GM12892 (cell line): ENCODE data around the gene KERA.
"Not testable (repeated sequence)": the region's sequence is repeated elsewhere in the genome, so short reads cannot be mapped to it uniquely, and the experiment has no call there.

Experiments
- DNase-seq: peaks from one replicate; pipeline ENCODE4 v3.0.0; 2011; ENCODE audit not compliant: insufficient read length
- FAIRE-seq: peaks from 2 replicates; lab custom pipeline; 2011; peaks lifted over from hg19 to GRCh38; lab: Jason Lieb, UNC
- POLR2A ChIP-seq: IDR thresholded peaks from 2 replicates; pipeline ENCODE4 v1.6.1; 2011; ENCODE audit warnings: low read depth, low read length, control low read depth
- POLR2AphosphoS5 ChIP-seq: IDR thresholded peaks from 2 replicates; pipeline ENCODE4 v1.6.1; 2011; ENCODE audit warnings: low read depth, low read length, control low read depth
- TAF1 ChIP-seq: IDR thresholded peaks from 2 replicates; pipeline ENCODE4 v1.6.1; 2011; ENCODE audit warnings: low read depth, mild to moderate bottlenecking, control low read depth, low read length, borderline replicate concordance

KERA gene

DNA sequence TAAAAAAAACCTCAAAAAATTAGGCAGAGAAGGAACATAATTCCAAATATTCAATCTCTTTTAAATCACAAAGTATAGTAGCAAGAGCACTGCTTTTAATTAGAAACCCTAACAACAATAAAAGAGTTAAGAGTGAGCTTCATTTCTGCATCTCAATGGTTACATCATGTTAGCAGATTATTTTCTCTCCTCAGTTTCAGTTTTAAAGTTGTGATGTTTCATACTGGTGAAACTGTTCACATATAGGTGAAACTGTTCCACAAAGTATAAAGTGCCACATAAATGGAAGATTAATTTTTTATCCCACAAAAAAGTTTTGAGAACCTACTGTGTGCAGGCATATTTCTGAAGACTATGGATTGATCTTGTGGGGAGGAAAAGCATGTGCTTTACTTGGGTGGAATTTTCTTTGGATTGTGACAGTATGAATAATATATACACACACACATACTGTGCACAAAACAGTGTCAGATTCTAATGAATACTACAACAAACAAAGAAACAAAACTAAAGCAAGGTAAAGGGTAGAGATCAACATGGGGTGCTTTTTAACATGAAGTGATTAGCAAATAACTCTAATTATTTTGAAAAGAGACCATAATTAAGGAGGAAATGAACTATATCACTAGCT, 36.3 kb upstream of the KERA start:
- no peak for DNase-seq
- TF ChIP-seq POLR2AphosphoS5: no peak
- no peak for TF ChIP-seq TAF1
- TF ChIP-seq POLR2A: no peak
- no peak for FAIRE-seq

DNA sequence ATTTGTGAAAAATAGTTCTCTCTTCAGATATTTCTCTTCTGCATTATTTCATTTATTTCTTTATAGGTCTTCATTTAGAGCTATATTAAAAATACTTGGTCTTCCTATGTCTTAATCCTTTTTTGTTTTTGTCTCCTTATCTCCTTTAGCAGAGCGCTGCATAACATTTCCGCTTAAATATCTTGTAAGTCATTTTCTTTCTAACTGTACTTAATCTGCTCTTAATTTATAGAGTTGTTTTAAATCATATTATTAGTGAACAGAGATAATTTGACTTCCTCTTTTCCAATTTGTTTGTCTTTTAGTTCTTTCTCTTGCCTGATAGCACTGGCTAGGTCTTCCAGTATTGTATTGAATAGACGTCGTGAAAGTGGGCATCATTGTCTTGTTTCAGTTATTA, 35.5 kb upstream of the KERA start:
- FAIRE-seq: no peak
- no peak for DNase-seq
- no peak for TF ChIP-seq POLR2AphosphoS5
- no peak for TF ChIP-seq POLR2A

DNA sequence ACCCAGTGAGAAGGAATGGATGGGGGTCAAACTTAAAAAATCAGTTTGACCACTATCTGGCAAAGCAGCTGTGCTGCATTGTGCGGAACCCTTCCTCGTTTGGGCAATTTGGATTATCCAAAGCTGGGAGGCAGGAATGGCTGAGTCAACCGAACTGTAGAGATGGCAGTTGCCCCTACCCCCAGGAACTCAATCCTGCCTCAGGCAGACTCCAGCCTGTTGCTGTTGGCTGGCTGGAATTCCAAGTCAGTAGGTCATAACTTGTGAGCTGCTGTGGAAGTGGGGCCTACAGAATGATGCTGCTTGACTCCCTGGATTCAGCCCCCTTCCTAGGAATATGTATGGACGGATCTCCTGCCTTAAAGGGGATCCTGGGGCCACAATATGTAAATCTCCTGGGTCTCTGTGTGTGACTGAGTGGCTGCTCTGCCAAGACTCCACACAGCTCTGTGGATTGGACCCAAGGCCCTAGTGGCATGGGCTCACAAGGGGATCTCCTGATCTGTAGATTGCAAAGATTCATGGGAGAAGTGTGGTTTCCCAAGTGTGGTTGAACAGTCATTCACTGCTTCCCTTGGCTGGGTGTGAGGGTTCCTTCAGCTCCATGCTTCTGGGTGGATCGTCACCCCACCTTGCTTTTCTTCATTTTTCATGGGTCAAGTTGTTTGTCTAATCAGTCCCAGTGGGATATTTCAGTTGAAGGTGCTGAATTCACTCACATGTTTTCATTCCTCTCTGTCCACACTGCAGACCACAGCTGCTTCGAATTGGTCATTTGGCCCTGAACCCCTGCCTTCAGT, 34.3 kb upstream of the KERA start:
- DNase-seq (no peak), FAIRE-seq (no peak)
- no peak for TF ChIP-seq TAF1
- no peak for TF ChIP-seq POLR2AphosphoS5
- TF ChIP-seq POLR2A: no peak

DNA sequence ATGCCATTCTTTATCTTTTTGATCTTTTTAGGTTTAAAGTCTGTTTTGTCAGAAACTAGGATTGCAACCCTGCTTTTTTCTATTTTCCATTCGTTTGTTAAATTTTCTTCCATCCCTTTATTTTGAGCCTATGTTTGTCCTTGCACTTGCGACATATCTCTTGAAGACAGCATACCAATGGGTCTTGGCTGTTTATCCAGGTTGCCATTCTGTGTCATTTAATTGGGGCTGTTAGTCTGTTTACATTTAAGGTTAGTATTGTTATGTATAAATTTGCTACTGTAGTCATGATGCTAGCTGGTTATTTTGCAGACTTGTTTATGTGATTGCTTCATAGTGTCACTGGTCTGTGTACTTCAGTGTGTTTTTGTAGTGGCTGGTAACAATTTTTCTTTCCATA, 32.1 kb upstream of the KERA start:
- DNase-seq, FAIRE-seq: not testable (repeated sequence)

DNA sequence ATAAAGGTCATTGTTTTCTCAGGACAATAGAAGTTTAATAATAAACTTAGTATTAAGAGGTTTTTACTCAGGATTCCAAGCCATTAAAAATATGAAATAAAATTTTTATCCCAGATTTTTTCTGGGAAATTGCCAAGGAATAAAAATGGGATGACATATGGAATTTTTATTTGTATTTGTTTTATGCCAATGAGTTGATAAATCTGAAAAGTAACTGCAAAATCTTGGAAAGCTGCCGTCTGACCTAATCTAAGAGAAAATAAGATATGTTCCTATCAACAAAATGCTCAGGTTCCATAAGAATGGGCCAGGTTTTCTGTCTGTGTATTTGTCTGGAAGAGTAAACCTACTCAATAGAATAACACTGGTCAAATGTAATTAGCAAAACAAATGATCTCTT, 22.2 kb upstream of the KERA start:
- FAIRE-seq (no peak), DNase-seq (no peak)
- no peak for TF ChIP-seq POLR2A
- TF ChIP-seq POLR2AphosphoS5: no peak
- TF ChIP-seq TAF1: no peak

DNA sequence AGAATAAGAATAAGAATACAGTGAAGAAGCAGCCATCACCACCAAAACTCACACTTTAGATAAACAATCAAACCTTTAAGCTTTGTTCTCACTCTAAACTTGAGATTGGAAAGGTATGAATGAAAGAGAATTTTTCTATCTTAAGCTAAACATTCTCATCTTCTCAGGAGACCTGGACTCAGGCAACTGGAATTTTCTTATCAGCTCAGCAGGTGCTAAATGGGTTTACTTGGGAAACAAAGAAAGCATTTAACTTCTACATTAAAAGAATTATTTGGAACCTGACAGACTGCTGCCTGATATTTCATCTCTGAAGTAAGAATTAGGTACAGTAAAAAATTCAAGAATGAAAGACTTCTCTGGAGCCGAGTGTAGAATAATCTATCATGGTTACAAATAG, 20.7 kb upstream of the KERA start:
- DNase-seq (no peak), FAIRE-seq (no peak)
- TF ChIP-seq TAF1 (no peak), POLR2AphosphoS5 (no peak), POLR2A (no peak)

DNA sequence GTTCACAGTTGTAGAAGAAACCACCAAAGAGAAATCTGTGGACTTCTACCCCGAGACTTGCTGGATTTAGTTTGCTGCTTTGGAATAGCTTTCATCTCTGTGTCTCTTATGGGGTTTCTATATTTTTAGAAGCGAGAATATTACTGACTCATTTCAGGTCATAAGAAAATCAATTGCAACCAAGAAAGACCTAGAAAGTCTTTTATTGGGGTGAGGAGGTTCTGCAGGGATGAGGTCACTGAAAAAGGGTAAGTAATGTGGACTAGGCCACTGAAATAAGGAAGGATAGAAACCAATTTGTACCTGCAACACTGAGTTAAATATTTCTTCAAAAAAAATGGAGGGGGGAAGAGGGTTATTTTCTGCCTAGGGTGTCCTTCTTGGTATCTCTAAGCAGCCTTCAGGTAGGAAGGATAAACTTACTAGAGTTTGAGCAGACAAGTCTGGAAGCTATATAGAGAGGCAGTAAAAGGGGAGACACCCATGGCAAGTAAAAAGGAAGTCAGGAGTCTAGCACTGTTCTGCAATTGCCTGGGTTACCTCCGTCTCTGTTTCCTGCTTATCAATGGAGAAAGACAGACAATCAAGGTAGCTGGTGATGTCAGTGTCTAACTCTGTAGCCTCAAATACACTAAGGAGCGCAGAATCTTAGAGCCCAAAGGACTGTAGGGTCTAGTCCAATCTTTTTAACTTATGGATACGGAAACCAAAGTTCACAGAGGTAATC, 19.6 kb upstream of the KERA start:
- FAIRE-seq (no peak), DNase-seq (no peak)
- TF ChIP-seq POLR2A (no peak), TAF1 (no peak), POLR2AphosphoS5 (no peak)

DNA sequence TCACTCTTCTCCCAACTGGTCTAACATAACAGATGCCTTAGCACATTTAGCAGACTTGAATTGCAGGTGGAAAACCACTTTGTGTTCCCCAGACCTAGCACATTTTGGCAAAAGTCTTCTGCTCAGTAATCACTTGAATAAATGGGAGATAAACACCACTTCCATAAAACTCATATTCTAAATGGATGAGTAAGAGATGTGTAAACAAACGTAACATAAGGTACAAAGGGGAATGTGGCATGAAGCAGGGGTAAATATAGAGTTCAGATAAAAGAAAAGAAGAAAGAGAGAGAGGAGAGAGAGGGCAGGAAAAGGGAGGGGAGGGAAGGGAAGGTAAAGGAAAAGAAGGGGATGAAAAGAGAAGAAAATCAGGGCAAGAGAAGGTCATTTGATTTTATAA, 17.0 kb upstream of the KERA start:
- no peak for FAIRE-seq
- DNase-seq: no peak
- TF ChIP-seq POLR2A (no peak), TAF1 (no peak), POLR2AphosphoS5 (no peak)

DNA sequence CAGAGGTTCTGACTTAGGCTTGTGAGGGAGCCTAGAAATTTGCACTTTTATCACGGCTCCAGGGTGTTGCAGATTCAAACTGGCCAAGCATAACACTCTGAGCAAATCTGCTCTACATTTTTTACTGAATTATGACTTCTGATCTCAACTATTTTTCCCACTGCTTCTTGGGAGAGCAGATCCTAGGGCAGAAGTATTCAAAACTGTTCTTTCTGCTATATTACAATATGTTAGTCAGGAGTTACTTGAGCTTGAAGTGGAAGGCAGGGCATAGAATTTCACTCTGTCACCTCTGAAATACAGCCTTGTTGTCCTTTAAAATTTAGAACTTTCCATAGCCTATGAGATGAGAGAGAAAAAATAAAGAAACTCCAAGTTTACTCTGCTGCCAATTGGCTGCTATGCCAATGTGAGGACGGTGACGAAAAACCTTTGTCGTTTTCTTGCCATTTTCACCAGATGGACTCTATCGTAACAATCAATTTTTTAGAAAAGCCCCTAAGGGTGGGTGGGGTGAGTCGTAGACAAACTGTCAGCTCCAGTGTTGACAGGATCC, 16.4 kb upstream of the KERA start:
- TF ChIP-seq POLR2AphosphoS5: no peak
- no peak for TF ChIP-seq TAF1
- no peak for TF ChIP-seq POLR2A
- FAIRE-seq (no peak), DNase-seq (no peak)

DNA sequence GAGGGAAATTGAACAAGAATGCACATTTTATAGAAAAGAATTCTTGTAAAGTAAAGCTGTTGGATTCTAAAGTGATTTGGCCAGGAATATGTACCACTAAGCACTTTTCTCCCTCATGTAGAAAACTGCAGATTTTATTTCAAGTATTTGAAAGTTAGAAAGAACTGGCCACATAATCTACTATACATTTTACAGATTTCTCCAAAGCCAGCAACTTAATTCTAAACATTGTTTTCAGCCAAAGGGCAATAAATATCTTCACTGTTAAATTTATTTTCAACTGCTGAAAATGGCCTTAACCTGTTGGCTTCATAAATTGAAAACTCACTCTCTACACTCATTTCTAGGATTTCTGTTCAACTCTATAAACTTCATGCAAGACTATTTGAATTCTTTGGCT, 15.6 kb upstream of the KERA start:
- FAIRE-seq: no peak
- DNase-seq: no peak
- no peak for TF ChIP-seq TAF1
- no peak for TF ChIP-seq POLR2A
- no peak for TF ChIP-seq POLR2AphosphoS5

DNA sequence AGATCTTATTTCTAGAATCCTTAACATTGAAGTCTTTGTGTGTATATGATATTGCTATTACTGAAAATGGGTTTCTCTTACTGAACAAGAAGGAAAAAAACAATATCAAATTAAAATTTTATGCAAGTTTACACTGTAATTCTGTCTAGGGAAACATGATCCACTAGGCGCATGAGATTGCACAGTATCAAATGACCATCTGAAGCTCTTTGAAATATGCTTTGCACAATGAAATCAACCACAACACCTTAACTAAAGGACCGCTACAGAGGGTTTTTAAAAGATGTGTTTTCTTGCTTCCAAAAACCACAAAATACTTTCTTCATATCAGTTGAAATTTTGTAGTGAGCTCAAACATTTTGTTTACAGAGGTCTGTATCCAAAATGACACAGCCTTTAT, 15.1 kb upstream of the KERA start:
- FAIRE-seq: no peak
- DNase-seq: no peak

DNA sequence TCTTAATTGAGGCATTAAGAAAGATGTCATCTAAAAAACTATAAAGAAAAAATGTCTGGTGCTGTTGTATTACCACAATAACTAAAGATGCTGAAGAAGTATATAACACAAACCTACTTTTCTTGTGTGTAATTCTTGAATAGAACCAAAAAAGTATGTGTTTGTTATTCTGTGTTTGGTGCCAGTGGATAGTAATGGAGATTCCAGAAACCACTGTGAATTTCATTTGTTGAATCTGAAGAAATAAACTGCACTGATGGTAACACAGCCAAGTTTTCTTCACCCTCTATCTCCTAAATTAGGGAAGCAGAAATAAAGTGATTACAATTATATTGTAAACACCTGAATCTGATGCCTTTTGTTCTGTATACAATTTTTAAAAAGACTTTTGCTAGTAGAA, 13.1 kb upstream of the KERA start:
- DNase-seq (no peak), FAIRE-seq (no peak)
- no peak for TF ChIP-seq TAF1
- TF ChIP-seq POLR2AphosphoS5: no peak
- TF ChIP-seq POLR2A: no peak

More for the DNA sequence above, 15.1 kb upstream of the KERA start:
- TF ChIP-seq TAF1: no peak
- no peak for TF ChIP-seq POLR2A
- no peak for TF ChIP-seq POLR2AphosphoS5
